Hematopoietic multipotent progenitor cell treated with erythropoietin and hydrocortisone succinate and interleukin-3 and kit ligand, for 17 days (in vitro differentiated cells): ENCODE measurements around the gene SMIM14.
A peak's percentile ranks its signal among the peaks of the same experiment; 100 is the strongest.
"Not testable (repeated sequence)": the region's sequence is repeated elsewhere in the genome, so short reads cannot be mapped to it uniquely, and the experiment has no call there.

Experiments
- DNase-seq: peaks from one replicate; pipeline ENCODE4 v3.0.0-alpha.2; 2015; ENCODE audit warnings: low spot score

SMIM14 gene

DNA sequence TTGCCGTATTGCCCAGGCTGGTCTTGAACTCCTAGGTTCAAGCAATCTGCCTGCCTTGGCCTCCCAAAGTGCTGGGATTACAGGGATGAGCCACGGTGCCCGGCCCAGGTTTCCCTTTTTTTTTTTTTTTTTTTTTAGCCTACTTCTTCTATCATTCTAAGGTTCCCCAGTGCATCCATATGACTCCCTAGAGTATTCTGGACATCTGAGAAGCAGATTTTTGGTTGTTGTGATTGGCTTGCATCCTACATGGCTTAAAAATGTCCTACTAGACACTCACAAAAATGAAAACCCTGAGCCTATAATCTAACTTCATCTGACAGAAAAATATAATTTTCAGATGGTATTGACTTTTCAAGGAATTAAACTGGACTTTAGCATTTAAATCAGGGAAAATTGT, 41.7 kb downstream of the SMIM14 start:
- DNase-seq, result no peak

DNA sequence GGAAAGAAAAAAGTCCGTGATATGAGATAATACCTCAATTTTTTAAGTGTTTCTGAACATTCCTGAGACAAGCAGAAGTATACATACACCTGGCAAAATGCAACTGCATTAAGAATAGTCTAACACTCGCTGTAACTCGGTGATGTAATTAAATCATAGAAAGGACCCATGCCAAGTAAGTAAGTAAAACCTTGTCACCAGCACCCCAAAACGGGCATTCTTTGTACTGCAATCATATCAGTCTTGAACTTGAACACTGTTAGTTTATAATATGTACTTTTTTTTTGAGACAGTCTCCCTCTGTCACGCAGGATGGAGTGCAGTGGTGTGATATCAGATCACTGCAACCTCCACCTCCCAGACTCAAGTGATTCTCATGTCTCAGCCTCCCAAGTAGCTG, 47.4 kb downstream of the SMIM14 start:
- peak; percentile 14 for DNase-seq

GRCh38 chr4:39587881-39588280, 50.8 kb downstream of the SMIM14 start:
- no peak for DNase-seq

- no peak for DNase-seq
Measured at GRCh38 chr4:39574946-39575345, 63.7 kb downstream of the SMIM14 start.

DNA sequence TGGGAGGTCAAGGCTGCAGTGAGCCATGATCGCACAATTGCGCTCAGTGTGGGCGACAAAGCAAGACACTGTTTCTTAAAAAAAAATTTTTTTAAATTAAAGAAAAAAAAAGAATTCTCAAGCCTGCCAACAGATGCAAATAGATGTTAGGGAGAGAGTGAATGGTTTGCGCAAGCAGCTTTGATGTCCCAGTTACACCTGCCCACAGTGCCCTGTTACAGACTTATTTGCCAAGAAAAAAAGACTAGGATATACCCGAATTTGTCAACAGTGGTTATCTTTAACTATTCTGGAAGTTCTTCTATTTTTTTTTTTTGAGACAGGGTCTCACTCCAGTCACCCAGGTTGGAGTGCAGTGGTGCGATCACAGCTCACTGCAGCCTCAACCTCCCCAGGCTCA, 67.2 kb downstream of the SMIM14 start:
- DNase-seq, result no peak

DNA sequence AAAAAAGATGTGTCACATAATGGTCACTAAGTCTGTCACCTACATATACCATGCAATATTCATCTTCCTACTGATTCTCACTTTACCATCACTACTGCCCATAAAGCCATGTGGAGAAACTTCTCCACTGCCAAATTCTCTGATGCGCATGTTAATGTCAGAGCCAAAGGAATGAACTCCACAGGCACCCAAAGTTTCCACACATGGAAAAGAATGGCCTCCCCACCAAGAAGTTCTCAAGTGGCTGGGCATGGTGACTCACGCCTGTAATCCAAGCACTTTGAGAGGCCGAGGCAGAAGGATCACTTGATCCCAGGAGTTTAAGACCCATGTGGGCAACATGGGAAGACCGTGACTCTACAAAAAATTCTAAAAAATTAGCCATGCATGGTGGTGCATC, 67.6 kb downstream of the SMIM14 start:
- DNase-seq, result no peak

DNA sequence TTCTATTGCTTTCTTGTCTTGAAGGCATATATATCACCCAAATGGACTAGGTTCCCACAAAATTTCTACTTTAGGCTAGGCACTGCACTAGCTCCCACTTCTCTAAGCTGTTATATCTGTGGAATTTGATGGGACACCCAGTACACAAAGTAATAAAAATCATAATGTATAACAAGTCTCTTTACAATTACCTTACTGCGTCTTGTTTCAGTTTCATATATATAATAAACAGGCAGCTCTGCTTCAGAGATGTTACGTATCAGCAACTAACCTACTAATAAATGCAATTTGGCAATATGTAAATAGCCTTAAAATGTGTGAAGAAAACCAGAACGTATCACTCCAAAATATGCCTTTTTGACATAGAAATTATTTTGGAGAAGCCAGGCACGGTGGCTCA, 69.5 kb downstream of the SMIM14 start:
- DNase-seq, result no peak

GRCh38 chr4:39568805-39569204, 69.9 kb downstream of the SMIM14 start:
- DNase-seq, result no peak

DNA sequence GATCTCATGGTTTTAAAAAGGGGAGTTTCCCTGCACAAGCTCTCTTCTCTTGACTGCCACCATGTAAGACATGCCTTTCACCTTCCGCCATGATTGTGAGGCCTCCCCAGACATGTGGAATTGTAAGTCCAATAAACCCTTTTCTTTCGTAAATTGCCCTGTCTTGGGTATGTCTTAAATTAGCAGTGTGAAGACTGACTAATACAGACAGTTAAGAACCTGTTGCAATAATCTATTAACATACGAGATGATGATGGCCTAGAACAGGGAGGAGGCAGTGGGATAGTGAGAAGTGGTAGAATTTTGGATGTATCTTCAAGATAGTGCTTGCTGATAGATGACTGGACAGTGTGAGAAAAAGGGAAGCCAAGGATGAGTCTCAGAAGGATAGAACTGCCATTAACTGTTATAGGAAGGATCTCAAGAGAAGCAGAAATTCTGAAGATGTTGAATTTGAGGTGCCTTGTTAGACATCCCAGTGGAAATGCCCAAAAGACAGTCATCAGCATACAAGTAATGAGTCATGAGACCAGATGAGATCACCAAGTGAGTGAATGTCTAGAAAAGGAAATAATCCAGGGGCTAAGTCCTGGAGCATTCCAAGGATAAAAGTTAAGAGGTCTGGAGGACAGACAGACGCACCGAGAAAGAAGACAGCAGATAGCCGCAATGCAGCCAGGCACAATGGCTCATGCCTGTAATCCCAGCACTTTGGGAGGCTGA, 72.6 kb downstream of the SMIM14 start:
- no peak for DNase-seq

DNA sequence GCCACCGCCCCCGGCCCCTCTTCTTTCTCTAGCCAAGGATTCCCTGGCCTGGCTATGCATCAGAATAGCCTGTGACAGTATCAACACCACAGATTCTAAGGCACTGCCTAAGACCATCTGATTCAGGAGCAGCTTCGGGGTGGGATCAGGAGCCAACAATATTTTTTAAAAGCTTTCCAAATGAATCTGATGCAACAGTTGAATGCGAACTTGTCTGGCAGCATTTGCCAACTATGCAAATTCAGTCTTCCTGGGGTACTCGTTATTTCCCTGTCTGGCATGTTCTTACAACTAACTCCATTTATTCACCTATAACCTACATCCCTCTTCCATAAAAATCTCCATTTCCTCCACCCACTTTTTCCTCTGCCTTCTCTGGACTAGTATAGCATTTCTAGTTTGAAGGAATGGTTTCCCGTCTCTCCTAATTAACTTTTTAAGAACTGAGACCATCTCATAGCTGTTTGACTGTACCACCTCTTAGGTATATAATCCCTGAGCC, 75.3 kb downstream of the SMIM14 start:
- DNase-seq, result no peak

GRCh38 chr4:39562792-39563191, 75.9 kb downstream of the SMIM14 start:
- no peak for DNase-seq

GRCh38 chr4:39559626-39560025, 79.0 kb downstream of the SMIM14 start:
- DNase-seq, result no peak

- DNase-seq, result no peak
Measured at GRCh38 chr4:39555472-39555871, 83.2 kb downstream of the SMIM14 start.

- no peak for DNase-seq
Measured at GRCh38 chr4:39548425-39549067, 90.1 kb downstream of the SMIM14 start.

- DNase-seq, result no peak
Measured at GRCh38 chr4:39544580-39545315, 93.9 kb downstream of the SMIM14 start.

DNA sequence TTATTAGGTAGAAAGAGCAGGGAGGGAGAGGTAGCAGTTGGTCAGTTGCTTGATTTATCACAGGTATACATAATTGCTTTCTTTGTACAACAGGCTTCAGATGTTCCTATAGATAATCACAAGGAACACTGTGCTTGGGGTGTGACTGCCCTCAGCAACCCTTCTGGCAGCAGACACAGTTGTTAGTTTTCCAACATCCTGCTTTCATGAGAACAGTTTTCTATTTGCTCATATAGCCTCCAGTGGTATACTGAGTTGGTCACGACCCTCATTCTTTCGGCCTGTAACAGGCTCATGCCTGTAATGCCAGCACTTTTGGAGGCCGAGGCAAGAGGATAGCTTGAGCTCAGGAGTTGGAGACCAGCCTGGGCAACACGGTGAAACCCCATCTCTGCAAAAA, 94.6 kb downstream of the SMIM14 start:
- DNase-seq, result not testable (repeated sequence)

DNA sequence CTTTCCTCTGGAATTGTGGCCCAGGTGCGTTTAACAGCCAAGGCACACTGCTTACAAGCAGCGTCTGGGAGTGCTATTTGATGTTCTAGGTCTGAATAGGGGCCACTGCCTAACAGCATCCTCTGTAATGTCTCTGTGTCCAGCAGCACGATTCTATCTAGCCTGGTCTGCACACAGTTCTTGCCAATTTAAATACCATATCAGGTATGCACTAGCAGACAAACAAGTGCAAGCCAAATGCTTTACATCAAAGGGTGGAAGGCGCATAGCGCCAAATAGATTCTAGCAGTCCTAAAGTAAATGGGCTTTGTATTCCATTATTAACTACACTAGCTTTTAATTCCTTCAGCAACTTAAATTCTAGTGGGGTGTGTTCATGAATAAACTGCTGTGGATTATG, 95.6 kb downstream of the SMIM14 start:
- DNase-seq, result no peak

DNA sequence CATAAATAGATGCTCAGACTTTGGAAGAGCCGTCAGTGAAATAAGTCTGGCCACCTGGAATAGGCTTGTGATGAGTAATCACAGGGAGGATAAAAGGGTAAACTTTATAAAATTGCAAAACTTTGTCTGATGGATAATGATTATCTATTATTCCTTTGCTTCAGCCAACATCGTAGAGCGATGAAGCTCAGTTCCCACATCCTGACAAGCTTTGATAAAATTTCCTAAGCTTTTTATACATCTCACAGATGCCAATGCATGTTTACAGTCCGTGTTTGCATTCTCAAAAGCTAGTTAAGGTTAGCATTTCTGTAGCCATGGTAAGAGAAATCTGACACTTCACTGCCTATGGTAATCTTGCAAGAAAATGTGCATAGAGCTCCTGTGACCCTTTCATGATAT, 96.1 kb downstream of the SMIM14 start:
- DNase-seq, result no peak

- DNase-seq, result no peak
Measured at GRCh38 chr4:39541987-39542610, 96.6 kb downstream of the SMIM14 start.

DNA sequence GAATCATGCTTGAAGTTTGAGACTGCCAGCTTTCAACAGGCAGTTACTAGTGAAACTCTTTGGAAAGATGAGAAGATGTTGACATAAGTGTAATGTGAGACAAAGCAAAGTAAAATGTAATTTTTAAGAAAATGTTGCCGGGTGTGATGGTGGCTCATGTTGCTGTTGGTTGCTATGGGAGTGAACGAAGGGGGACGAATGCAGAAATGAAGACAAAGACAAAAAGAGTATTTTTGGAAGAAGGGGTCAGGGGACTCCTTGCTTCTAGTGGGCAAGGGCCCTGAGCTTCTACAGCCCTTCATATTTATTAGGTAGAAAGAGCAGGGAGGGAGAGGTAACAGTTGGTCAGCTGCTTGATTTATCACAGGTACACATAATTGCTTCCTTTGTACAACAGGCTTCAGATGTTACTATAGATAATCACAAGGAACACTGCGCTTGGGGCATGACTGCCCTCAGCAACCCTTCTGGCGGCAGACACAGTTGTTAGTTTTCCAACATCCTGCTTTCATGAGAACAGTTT, 99.5 kb downstream of the SMIM14 start:
- no peak for DNase-seq

GRCh38 chr4:39533541-39533940, 105.1 kb downstream of the SMIM14 start:
- DNase-seq, result no peak

- DNase-seq, result not testable (repeated sequence)
Measured at GRCh38 chr4:39532237-39532636, 106.4 kb downstream of the SMIM14 start.
